Mesenchymal stem cell (in vitro differentiated cells and primary cell): ENCODE measurements around the gene RPS26.

Experiments used
- DNase-seq: peaks from one replicate; pipeline ENCODE4 v3.0.0-alpha.2; 2013
- H2AFZ ChIP-seq: one replicate; pipeline ENCODE4 v1.6.1; 2013; ENCODE audit warnings: low read depth, mild to moderate bottlenecking, control low read depth, inconsistent platforms, low read length, moderate library complexity
- H2AK5ac ChIP-seq: 2 replicates; pipeline ENCODE4 v1.6.1; 2013; ENCODE audit warnings: low read length, moderate library complexity, mild to moderate bottlenecking, inconsistent platforms; ENCODE audit not compliant: severe bottlenecking
- H2BK120ac ChIP-seq: one replicate; pipeline ENCODE4 v1.6.1; 2013; ENCODE audit warnings: low read depth, mild to moderate bottlenecking, inconsistent platforms, low read length, moderate library complexity
- H2BK12ac ChIP-seq, 2 experiments: one replicate each; pipeline ENCODE4 v1.6.1; 2013; ENCODE audit warnings: inconsistent platforms in 2 of 2, low read length in 2 of 2, mild to moderate bottlenecking in 2 of 2, moderate library complexity in 2 of 2, control low read depth in 1 of 2
- H2BK15ac ChIP-seq: one replicate; pipeline ENCODE4 v1.6.1; 2013; ENCODE audit warnings: mild to moderate bottlenecking, low read depth, inconsistent platforms; ENCODE audit not compliant: poor library complexity, severe bottlenecking
- H2BK5ac ChIP-seq: 2 replicates; pipeline ENCODE4 v1.6.1; 2013; ENCODE audit warnings: low read depth, mild to moderate bottlenecking, low read length, control low read depth, inconsistent platforms; ENCODE audit not compliant: poor library complexity, severe bottlenecking
- H3K14ac ChIP-seq, 2 experiments: one replicate each; pipeline ENCODE4 v1.6.1; 2013; ENCODE audit warnings: inconsistent platforms in 2 of 2, low read length in 2 of 2, control low read depth in 1 of 2, mild to moderate bottlenecking in 1 of 2, moderate library complexity in 1 of 2
- H3K18ac ChIP-seq, 2 experiments: one replicate each; pipeline ENCODE4 v1.6.1; 2013; ENCODE audit warnings: inconsistent platforms in 2 of 2, low read length in 2 of 2, control low read depth in 1 of 2, low read depth in 1 of 2, mild to moderate bottlenecking in 1 of 2
- H3K23ac ChIP-seq, 2 experiments: one replicate each; pipeline ENCODE4 v1.6.1; 2013; ENCODE audit warnings: inconsistent platforms in 2 of 2, low read length in 2 of 2, mild to moderate bottlenecking in 2 of 2, moderate library complexity in 2 of 2, control low read depth in 1 of 2
- H3K27ac ChIP-seq: 2 replicates; pipeline ENCODE4 v1.5.1; 2013; ENCODE audit warnings: mild to moderate bottlenecking, moderate library complexity, low read length, control low read depth, inconsistent platforms; ENCODE audit not compliant: poor library complexity, severe bottlenecking
- H3K27me3 ChIP-seq, 2 experiments: 2 replicates each; pipeline versions ENCODE4 v1.6.1 to v1.7.0; 2013; ENCODE audit warnings: low read length in 2 of 2, mild to moderate bottlenecking in 2 of 2, moderate library complexity in 2 of 2, control low read depth in 1 of 2, inconsistent platforms in 1 of 2; ENCODE audit not compliant: control insufficient read depth in 1 of 2, insufficient read depth in 1 of 2
- H3K36me3 ChIP-seq, 2 experiments: 2 replicates each; pipeline versions ENCODE4 v1.6.1 to v1.7.0; 2013; ENCODE audit warnings: low read length in 2 of 2, control low read depth in 1 of 2, inconsistent platforms in 1 of 2, low read depth in 1 of 2, mild to moderate bottlenecking in 1 of 2; ENCODE audit not compliant: insufficient read depth in 2 of 2, control insufficient read depth in 1 of 2
- H3K4ac ChIP-seq, 2 experiments: one replicate each; pipeline ENCODE4 v1.6.1; 2013; ENCODE audit warnings: inconsistent platforms in 2 of 2, low read length in 2 of 2, mild to moderate bottlenecking in 2 of 2, moderate library complexity in 2 of 2, control low read depth in 1 of 2, low read depth in 1 of 2
- H3K4me1 ChIP-seq: 2 replicates; pipeline ENCODE4 v1.6.1; 2013; ENCODE audit warnings: low read depth, low read length, control low read depth; ENCODE audit not compliant: control insufficient read depth, insufficient read depth
- H3K4me2 ChIP-seq: 2 replicates; pipeline ENCODE4 v1.6.1; 2013; ENCODE audit warnings: low read length, mild to moderate bottlenecking, inconsistent platforms; ENCODE audit not compliant: poor library complexity, severe bottlenecking
- H3K4me3 ChIP-seq, 2 experiments: 2 replicates each; pipeline versions ENCODE4 v1.5.1 to v1.7.0; 2013; ENCODE audit warnings: low read length in 2 of 2, mild to moderate bottlenecking in 2 of 2, control low read depth in 1 of 2, low read depth in 1 of 2; ENCODE audit not compliant: insufficient read depth in 1 of 2
- H3K79me1 ChIP-seq: replicated peaks from 2 replicates; pipeline ENCODE4 v1.6.1; 2013; ENCODE audit warnings: mild to moderate bottlenecking, control low read depth, low read length, inconsistent platforms; ENCODE audit not compliant: poor library complexity, severe bottlenecking
- H3K9ac ChIP-seq: 2 replicates; pipeline ENCODE4 v1.7.0; 2013; ENCODE audit warnings: mild to moderate bottlenecking, low read length, moderate library complexity
- H3K9me3 ChIP-seq: 2 replicates; pipeline ENCODE4 v1.7.0; 2013; ENCODE audit warnings: mild to moderate bottlenecking, low read length; ENCODE audit not compliant: control insufficient read depth
- H4K8ac ChIP-seq: one replicate; pipeline ENCODE4 v1.6.1; 2013; ENCODE audit warnings: inconsistent platforms, mild to moderate bottlenecking, low read length, moderate library complexity
- H4K91ac ChIP-seq: one replicate; pipeline ENCODE4 v1.6.1; 2013; ENCODE audit warnings: mild to moderate bottlenecking, low read length, inconsistent platforms
- WGBS: methylation state at CpG from one replicate; pipeline ENCODE4 v1.1.7; 2013; ENCODE audit warnings: mixed read lengths; 5-methylcytosine and 5-hydroxymethylcytosine counted together

RPS26 gene

GRCh38 chr12:56028511-56029165 is 13.1 kb upstream of the RPS26 start:
- peak overlapping the region in 1 of 2 experiments; percentile 3 for H3K4me3 ChIP-seq
- no peak overlapping the region for H3K4me2 ChIP-seq
- H3K36me3 ChIP-seq, result peaks cover 47 to 49% of the 10 kb centered on the region in 2 experiments
- H3K9ac ChIP-seq, result peak overlapping the region; percentile 74
- no peak for DNase-seq
- H3K18ac ChIP-seq, result no peak overlapping the region
- H2BK5ac ChIP-seq, result no peak overlapping the region
- 78% methylated on average over 5 of the region's 5 CpGs for WGBS
- no peak overlapping the region for H3K4ac ChIP-seq
- no peak overlapping the region for H2AFZ ChIP-seq
- no peaks in the 10 kb centered on the region for H3K9me3 ChIP-seq
- H3K27me3 ChIP-seq, result no peaks in the 10 kb centered on the region
- no peak overlapping the region for H2BK120ac ChIP-seq
- no peak overlapping the region for H2BK15ac ChIP-seq
- no peak overlapping the region for H4K8ac ChIP-seq
- H3K27ac ChIP-seq, result no peak overlapping the region
- H3K4me1 ChIP-seq, result no peaks in the 10 kb centered on the region
- no peak overlapping the region for H4K91ac ChIP-seq
- H3K14ac ChIP-seq, result no peak overlapping the region
- H3K23ac ChIP-seq, result no peak overlapping the region
- H2BK12ac ChIP-seq, result no peak overlapping the region
- H3K79me1 ChIP-seq, result peaks cover 8% of the 10 kb centered on the region
- no peak overlapping the region for H2AK5ac ChIP-seq

GRCh38 chr12:56029166-56029519 is 12.6 kb upstream of the RPS26 start:
- Histone ChIP-seq H3K4me3 (peak overlapping the region in 1 of 2 experiments; percentile 4), H2BK120ac (no peak overlapping the region)

GRCh38 chr12:56029666-56030293 is 11.9 kb upstream of the RPS26 start:
- H3K4me2 ChIP-seq, result no peak overlapping the region
- H2AFZ ChIP-seq, result no peak overlapping the region
- WGBS, result 95% methylated on average over 5 of the region's 6 CpGs
- H3K4me1 ChIP-seq, result no peaks in the 10 kb centered on the region
- no peak overlapping the region for H3K23ac ChIP-seq
- no peak overlapping the region for H2BK120ac ChIP-seq
- no peaks in the 10 kb centered on the region for H3K9me3 ChIP-seq
- H3K4ac ChIP-seq, result no peak overlapping the region
- H3K4me3 ChIP-seq, result peak overlapping the region in 1 of 2 experiments; percentile 4
- no peak overlapping the region for H3K27ac ChIP-seq
- peak; percentile 72 for DNase-seq
- no peak overlapping the region for H2AK5ac ChIP-seq
- H3K36me3 ChIP-seq, result peaks cover 48 to 51% of the 10 kb centered on the region in 2 experiments
- H3K18ac ChIP-seq, result no peak overlapping the region
- peak overlapping the region; percentile 74 for H3K9ac ChIP-seq
- H4K91ac ChIP-seq, result no peak overlapping the region
- H2BK15ac ChIP-seq, result no peak overlapping the region
- no peak overlapping the region for H2BK12ac ChIP-seq
- H3K14ac ChIP-seq, result no peak overlapping the region
- H2BK5ac ChIP-seq, result no peak overlapping the region
- H3K27me3 ChIP-seq, result no peaks in the 10 kb centered on the region
- H4K8ac ChIP-seq, result no peak overlapping the region
- H3K79me1 ChIP-seq, result peaks cover 6% of the 10 kb centered on the region

More at GRCh38 chr12:56029166-56029519, 12.6 kb upstream of the RPS26 start:
- Histone ChIP-seq H2BK15ac (no peak overlapping the region), H3K4me1 (no peaks in the 10 kb centered on the region), H3K18ac (no peak overlapping the region), H2BK5ac (no peak overlapping the region), H4K8ac (no peak overlapping the region), H3K9me3 (no peaks in the 10 kb centered on the region), H3K9ac (peak overlapping the region; percentile 74), H3K4ac (no peak overlapping the region), H2AFZ (no peak overlapping the region), H2AK5ac (no peak overlapping the region), H3K4me2 (no peak overlapping the region), H3K27me3 (no peaks in the 10 kb centered on the region), H3K36me3 (peaks cover 45 to 50% of the 10 kb centered on the region in 2 experiments), H2BK12ac (no peak overlapping the region), H3K23ac (no peak overlapping the region), H3K79me1 (peaks cover 8% of the 10 kb centered on the region), H3K14ac (no peak overlapping the region), H3K27ac (no peak overlapping the region), H4K91ac (no peak overlapping the region)
- DNase-seq, result no peak

GRCh38 chr12:56031987-56032386 is 9.7 kb upstream of the RPS26 start:
- H3K4me3 ChIP-seq, result no peak overlapping the region
- no peaks in the 10 kb centered on the region for H3K4me1 ChIP-seq
- no peak overlapping the region for H2AK5ac ChIP-seq
- H3K14ac ChIP-seq, result no peak overlapping the region
- H3K27me3 ChIP-seq, result no peaks in the 10 kb centered on the region
- no peak overlapping the region for H3K27ac ChIP-seq
- H3K4me2 ChIP-seq, result no peak overlapping the region
- H3K36me3 ChIP-seq, result peaks cover 46 to 50% of the 10 kb centered on the region in 2 experiments
- no peak overlapping the region for H3K18ac ChIP-seq
- no peak overlapping the region for H2AFZ ChIP-seq
- H2BK12ac ChIP-seq, result no peak overlapping the region
- peaks cover 2% of the 10 kb centered on the region for H3K79me1 ChIP-seq
- no peak for DNase-seq
- no peak overlapping the region for H4K8ac ChIP-seq
- H3K23ac ChIP-seq, result no peak overlapping the region
- no peak overlapping the region for H3K9ac ChIP-seq
- no peak overlapping the region for H2BK120ac ChIP-seq
- no peaks in the 10 kb centered on the region for H3K9me3 ChIP-seq
- no peak overlapping the region for H2BK5ac ChIP-seq
- WGBS, result 90% methylated on average over 1 of the region's 1 CpG
- no peak overlapping the region for H4K91ac ChIP-seq
- H3K4ac ChIP-seq, result no peak overlapping the region
- H2BK15ac ChIP-seq, result no peak overlapping the region
